Fibroblast of lung (primary cell): ENCODE measurements around the gene GSE1.

ENCODE experiments used
- CTCF ChIP-seq, 2 donors: IDR thresholded peaks in 1 of 2; conservative IDR thresholded peaks in 1 of 2; 1 replicate in 1 of 2; 2 replicates in 1 of 2; pipeline ENCODE4 v1.5.1; 2011 to 2012; ENCODE audit warnings: low read length in 2 of 2, control low read depth in 1 of 2, inconsistent platforms in 1 of 2, low read depth in 1 of 2, mild to moderate bottlenecking in 1 of 2
- EZH2 ChIP-seq: IDR thresholded peaks from 2 replicates; pipeline ENCODE4 v1.5.1; 2012; ENCODE audit warnings: low read length, control low read depth, mild to moderate bottlenecking; ENCODE audit errors: missing control alignments

DNA sequence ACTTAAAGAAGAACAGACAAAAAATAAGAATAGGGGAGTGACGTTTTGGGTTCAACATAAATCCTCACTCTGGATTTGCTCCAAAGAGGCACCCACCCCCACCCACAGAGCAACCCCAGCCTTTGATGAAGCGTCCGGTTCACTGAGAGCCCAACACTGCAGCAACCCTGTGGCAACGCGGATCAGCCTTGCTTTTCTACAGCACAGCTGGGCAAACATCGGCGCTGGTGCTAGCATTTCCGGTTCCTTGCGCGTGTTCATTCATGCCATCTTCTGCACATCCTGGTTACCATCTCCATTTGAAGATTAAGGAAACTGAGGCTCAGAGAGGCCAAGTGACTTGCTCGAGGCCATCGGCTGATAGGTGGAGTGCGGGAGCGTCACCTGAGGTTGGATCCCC is 84.3 kb downstream of the GSE1 start:
- TF ChIP-seq CTCF (conservative IDR thresholded peaks at IDR 0.05 in 1 of 2, IDR thresholded peaks at IDR 0.05 in 1 of 2; ENCODE audit: low read depth in 1 of 2, low read length in 2 of 2) = no peak
- TF ChIP-seq EZH2 = no peak
